WTC11 (cell line): ENCODE data around the gene NSUN4. TPM values are rescaled to one million over a fixed set of nuclear protein-coding genes. Genes with fewer than 3 reads are reported as not detected.

Experiments
- ATAC-seq: fragments of 200-7000 bp; cut with Tn5 transposase; 2 replicates; pipeline ENCODE4 v1.10.0; 2021; ENCODE audit warnings: mild to moderate bottlenecking, moderate library complexity
- CTCF ChIA-PET: fragments of 300-600 bp; sonication (Branson Sonifier 250); formaldehyde crosslinking; loops from one replicate; lab custom pipeline; 2021; ENCODE audit warnings: antibody characterized with exemption; lab: Charles Lee
- POLR2A ChIA-PET: fragments of 350-600 bp; sonication (Branson Sonifier 250); formaldehyde crosslinking; loops from one replicate; lab custom pipeline; 2021; ENCODE audit warnings: antibody characterized with exemption; lab: Charles Lee
- DNase-seq: peaks from one replicate; pipeline ENCODE4 v3.0.0; 2021; ENCODE audit warnings: low spot score
- H3K27ac Mint-ChIP-seq: 2 replicates; pipeline ENCODE4 v1.8.0; 2021; ENCODE audit warnings: mixed read lengths
- H3K27me3 Mint-ChIP-seq: 2 replicates; pipeline ENCODE4 v1.8.0; 2021; ENCODE audit warnings: low read depth, mild to moderate bottlenecking, moderate library complexity, mixed read lengths
- H3K36me3 Mint-ChIP-seq: 2 replicates; pipeline ENCODE4 v1.8.0; 2021; ENCODE audit warnings: mixed read lengths
- H3K4me1 Mint-ChIP-seq: 2 replicates; pipeline ENCODE4 v1.8.0; 2022; ENCODE audit warnings: mixed read lengths
- H3K4me3 Mint-ChIP-seq: 2 replicates; pipeline ENCODE4 v1.8.0; 2021; ENCODE audit warnings: mild to moderate bottlenecking, moderate library complexity, mixed read lengths
- H3K9me3 Mint-ChIP-seq: 2 replicates; pipeline ENCODE4 v1.8.0; 2021; ENCODE audit warnings: mixed read lengths
- AR ChIP-seq: fragments of 250-450 bp; sonication (Bioruptor Pico); IDR thresholded peaks from 2 replicates; pipeline ENCODE4 v1.9.0; 2021; ENCODE audit warnings: mild to moderate bottlenecking
- E2F5 ChIP-seq: sonication (generic); formaldehyde crosslinking; IDR thresholded peaks from 2 replicates; pipeline ENCODE4 v1.8.1; 2022; ENCODE audit warnings: mild to moderate bottlenecking, moderate library complexity, missing genetic modification reagents
- ERG ChIP-seq: fragments of 250-450 bp; sonication (Bioruptor Pico); IDR thresholded peaks from 2 replicates; pipeline ENCODE4 v1.8.0; 2021; ENCODE audit warnings: mild to moderate bottlenecking
- ESRRA ChIP-seq: sonication (generic); formaldehyde crosslinking; IDR thresholded peaks from 2 replicates; pipeline ENCODE4 v1.8.1; 2022; ENCODE audit warnings: mild to moderate bottlenecking, missing genetic modification reagents, borderline replicate concordance
- FOXJ3 ChIP-seq: sonication (generic); formaldehyde crosslinking; IDR thresholded peaks from 2 replicates; pipeline ENCODE4 v1.9.0; 2021; ENCODE audit warnings: missing genetic modification reagents, mild to moderate bottlenecking, borderline replicate concordance
- FOXK1 ChIP-seq: sonication (generic); formaldehyde crosslinking; IDR thresholded peaks from 2 replicates; pipeline ENCODE4 v1.8.0; 2022; ENCODE audit warnings: mild to moderate bottlenecking, moderate library complexity, missing genetic modification reagents
- FOXP1 ChIP-seq: sonication (generic); formaldehyde crosslinking; IDR thresholded peaks from 2 replicates; pipeline ENCODE4 v1.8.0; 2022; ENCODE audit warnings: missing genetic modification reagents, mild to moderate bottlenecking, moderate library complexity, borderline replicate concordance
- FOXP4 ChIP-seq: sonication (generic); formaldehyde crosslinking; IDR thresholded peaks from 2 replicates; pipeline ENCODE4 v1.8.0; 2022; ENCODE audit warnings: mild to moderate bottlenecking, missing genetic modification reagents
- JAZF1 ChIP-seq: fragments of 250-450 bp; sonication (Bioruptor Pico); IDR thresholded peaks from 2 replicates; pipeline ENCODE4 v1.9.0; 2021; ENCODE audit warnings: moderate library complexity, mild to moderate bottlenecking, inconsistent platforms
- NR2C2 ChIP-seq: sonication (generic); formaldehyde crosslinking; IDR thresholded peaks from 2 replicates; pipeline ENCODE4 v1.8.0; 2022; ENCODE audit warnings: mild to moderate bottlenecking, missing genetic modification reagents
- PRDM15 ChIP-seq: sonication (generic); formaldehyde crosslinking; IDR thresholded peaks from 2 replicates; pipeline ENCODE4 v1.8.0; 2022; ENCODE audit warnings: missing genetic modification reagents
- RELA ChIP-seq: sonication (generic); formaldehyde crosslinking; IDR thresholded peaks from 2 replicates; pipeline ENCODE4 v1.8.1; 2022; ENCODE audit warnings: missing genetic modification reagents, mild to moderate bottlenecking, borderline replicate concordance
- SOX15 ChIP-seq: fragments of 250-450 bp; sonication (Bioruptor Pico); IDR thresholded peaks from 2 replicates; pipeline ENCODE4 v1.9.0; 2021; ENCODE audit warnings: mild to moderate bottlenecking
- USF2 ChIP-seq: sonication (generic); formaldehyde crosslinking; IDR thresholded peaks from 2 replicates; pipeline ENCODE4 v1.8.1; 2023; ENCODE audit warnings: mild to moderate bottlenecking, missing genetic modification reagents, moderate library complexity
- ZNF423 ChIP-seq: fragments of 250-450 bp; sonication (Bioruptor Pico); IDR thresholded peaks from 2 replicates; pipeline ENCODE4 v2.1.2; 2022; ENCODE audit warnings: mild to moderate bottlenecking, moderate library complexity
- ZNF512 ChIP-seq: sonication (generic); formaldehyde crosslinking; IDR thresholded peaks from 2 replicates; pipeline ENCODE4 v1.8.1; 2022; ENCODE audit warnings: missing genetic modification reagents, borderline replicate concordance
- total RNA-seq: library from RNA; stranded (reverse); gene quantifications from 3 replicates; pipeline ENCODE4 v1.2.3, GENCODE V29; 2021

The NSUN4 gene
- total RNA-seq, 1 experiment from 2014 or later = 22.6 TPM

- TF ChIP-seq USF2 = no peak
- TF ChIP-seq, all 79 proteins: peak for 0
Measured at GRCh38 chr1:46380508-46380907, 39.9 kb downstream of the NSUN4 start (continued).

GRCh38 chr1:46393510-46393909 lies 52.9 kb downstream of the NSUN4 start:
- Mint-ChIP-seq H3K4me1 (peaks cover 18% of the 10 kb centered on the region), H3K9me3 (peaks cover 24% of the 10 kb centered on the region), H3K27ac (no peak overlapping the region; the same call in 1 of the 2 replicates), H3K36me3 (peaks cover 16% of the 10 kb centered on the region), H3K4me3 (peak overlapping the region; percentile 64), H3K27me3 (peaks cover 35% of the 10 kb centered on the region)
- POLR2A ChIA-PET = no interaction called here
- TF ChIP-seq AR (no peak), ZNF423 (CRISPR knock-in tag) (no peak), FOXK1 (CRISPR knock-in tag) (no peak), PRDM15 (CRISPR knock-in tag) (no peak), ZNF512 (no peak), ESRRA (no peak), FOXP1 (CRISPR knock-in tag) (no peak), RELA (CRISPR knock-in tag) (no peak), FOXJ3 (CRISPR knock-in tag) (no peak), SOX15 (CRISPR knock-in tag) (no peak), NR2C2 (no peak)
- ATAC-seq = peak; percentile 47
- CTCF ChIA-PET = interaction anchor here (0.6 kb wide), 1 partner anchor 53 kb away, joined by 4 read pairs; no protein-coding TSS in a partner anchor
- DNase-seq = no peak

GRCh38 chr1:46394108-46394871 lies 53.7 kb downstream of the NSUN4 start, which contains the start of gene FAAH:
TSS of gene FAAH (plus strand) at chr1:46394317. CDS start at chr1:46394349, 32 bp downstream.
- ATAC-seq (peak; percentile 82), DNase-seq (peak; percentile 83)
- peaks cover 35% of the 10 kb centered on the region for H3K27me3 Mint-ChIP-seq
- H3K36me3 Mint-ChIP-seq = peaks cover 16% of the 10 kb centered on the region
- peak within 1 kb of the TSS; percentile 91 for H3K4me3 Mint-ChIP-seq
- ChIA-PET POLR2A (no interaction called here), CTCF (interaction anchor here (0.6 to 1.4 kb wide), 4 partner anchors 9 to 54 kb away, joined by 3 to 4 read pairs (median 4); no protein-coding TSS in a partner anchor)
- H3K9me3 Mint-ChIP-seq = peaks cover 24% of the 10 kb centered on the region
- peaks cover 21% of the 10 kb centered on the region for H3K4me1 Mint-ChIP-seq
- H3K27ac Mint-ChIP-seq = no peak within 1 kb of the TSS; the same call in 1 of the 2 replicates
- TF ChIP-seq ERG (CRISPR knock-in tag) (no peak), E2F5 (CRISPR knock-in tag) (peak; percentile 87), NR2C2 (no peak), JAZF1 (no peak), FOXP4 (CRISPR knock-in tag) (peak; percentile 92)
